HFFc6 (cell line): ENCODE measurements around the gene FGD2. TPM values are rescaled to one million over a fixed set of nuclear protein-coding genes. Genes with fewer than 3 reads are reported as not detected.

ENCODE experiments used
- DNase-seq: peaks from one replicate; pipeline ENCODE4 v3.0.0-alpha.2; 2018
- H3K27ac Mint-ChIP-seq: 2 replicates; pipeline ENCODE4 v1.8.0; 2020; ENCODE audit warnings: mild to moderate bottlenecking, mixed read lengths
- H3K27me3 Mint-ChIP-seq: 2 replicates; pipeline ENCODE4 v1.8.0; 2021; ENCODE audit warnings: mild to moderate bottlenecking, moderate library complexity, mixed read lengths; ENCODE audit not compliant: insufficient read depth
- H3K36me3 Mint-ChIP-seq: 2 replicates; pipeline ENCODE4 v1.8.0; 2021; ENCODE audit warnings: low read depth, mixed read lengths
- H3K4me1 Mint-ChIP-seq: 2 replicates; pipeline ENCODE4 v1.8.0; 2020; ENCODE audit warnings: low read depth, mixed read lengths
- H3K4me3 Mint-ChIP-seq: 2 replicates; pipeline ENCODE4 v1.8.0; 2020; ENCODE audit warnings: mild to moderate bottlenecking, moderate library complexity, mixed read lengths
- H3K9me3 Mint-ChIP-seq: 2 replicates; pipeline ENCODE4 v1.8.0; 2020; ENCODE audit warnings: mild to moderate bottlenecking, mixed read lengths
- total RNA-seq, 6 experiments: library from RNA; stranded (reverse); fragmentation: NEBNext Ultra II Directional; extraction: Animal tissue kit (Norgen Biotek cat#: 25700); gene quantifications; 2 replicates in 1 of 6; 3 replicates in 5 of 6; pipeline ENCODE4 v1.2.3, GENCODE V29; 2021
- TF ChIP-seq, protein P1 (sequence below): fragments of 200-600 bp; sonication (generic); IDR thresholded peaks from 2 replicates; pipeline ENCODE4 v1.5.0; 2021; ENCODE audit warnings: antibody characterized with exemption, mild to moderate bottlenecking

Gene FGD2
- total RNA-seq, 6 experiments from 2014 or later = not detected

DNA sequence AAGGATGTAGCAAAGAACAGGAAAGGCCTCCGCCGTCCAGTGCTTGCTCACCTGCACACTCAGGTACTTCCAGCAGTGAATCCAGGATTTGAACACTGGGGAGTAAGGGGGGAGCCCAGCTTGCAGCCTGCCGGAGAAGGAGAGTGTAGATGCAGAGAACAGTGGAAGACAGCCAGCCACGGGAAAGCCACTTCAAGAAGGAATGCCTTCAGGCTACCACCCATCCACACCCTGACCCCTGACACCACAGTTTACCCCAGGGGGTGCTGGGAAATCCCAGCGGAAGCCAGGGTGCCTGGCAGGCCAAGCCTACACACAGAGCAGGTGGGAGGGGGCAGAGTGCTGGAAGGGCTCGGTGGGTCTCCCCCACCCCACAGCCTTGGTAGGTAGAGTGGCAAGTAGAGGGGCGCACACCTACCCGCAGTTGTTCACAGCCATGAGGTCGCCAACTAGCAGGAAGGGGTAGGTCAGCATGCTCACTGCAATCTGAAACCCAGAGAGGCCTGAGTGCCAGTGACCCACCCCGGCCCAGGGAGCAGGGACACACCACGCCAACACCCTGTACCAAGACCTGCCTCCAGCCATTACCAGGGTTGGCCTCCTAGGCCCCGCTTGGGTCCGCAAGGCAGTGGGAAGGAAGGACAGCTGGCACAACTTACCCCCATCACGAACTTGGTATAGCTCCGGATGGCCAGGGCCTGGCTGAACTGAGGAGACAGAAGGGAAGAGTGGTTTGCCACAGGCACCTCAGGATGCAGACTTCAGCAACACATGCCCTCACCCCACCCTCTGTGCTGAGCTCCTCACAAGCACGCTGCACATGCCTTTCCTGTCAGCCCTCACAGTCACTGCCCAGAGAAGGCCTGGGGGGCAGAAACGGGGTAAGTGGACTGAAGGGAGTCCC is 35.2 kb upstream of the FGD2 start:
- TF ChIP-seq, protein P1, sequence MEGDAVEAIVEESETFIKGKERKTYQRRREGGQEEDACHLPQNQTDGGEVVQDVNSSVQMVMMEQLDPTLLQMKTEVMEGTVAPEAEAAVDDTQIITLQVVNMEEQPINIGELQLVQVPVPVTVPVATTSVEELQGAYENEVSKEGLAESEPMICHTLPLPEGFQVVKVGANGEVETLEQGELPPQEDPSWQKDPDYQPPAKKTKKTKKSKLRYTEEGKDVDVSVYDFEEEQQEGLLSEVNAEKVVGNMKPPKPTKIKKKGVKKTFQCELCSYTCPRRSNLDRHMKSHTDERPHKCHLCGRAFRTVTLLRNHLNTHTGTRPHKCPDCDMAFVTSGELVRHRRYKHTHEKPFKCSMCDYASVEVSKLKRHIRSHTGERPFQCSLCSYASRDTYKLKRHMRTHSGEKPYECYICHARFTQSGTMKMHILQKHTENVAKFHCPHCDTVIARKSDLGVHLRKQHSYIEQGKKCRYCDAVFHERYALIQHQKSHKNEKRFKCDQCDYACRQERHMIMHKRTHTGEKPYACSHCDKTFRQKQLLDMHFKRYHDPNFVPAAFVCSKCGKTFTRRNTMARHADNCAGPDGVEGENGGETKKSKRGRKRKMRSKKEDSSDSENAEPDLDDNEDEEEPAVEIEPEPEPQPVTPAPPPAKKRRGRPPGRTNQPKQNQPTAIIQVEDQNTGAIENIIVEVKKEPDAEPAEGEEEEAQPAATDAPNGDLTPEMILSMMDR = no peak
- H3K4me1 Mint-ChIP-seq = no peaks in the 10 kb centered on the region
- H3K4me3 Mint-ChIP-seq = no peak overlapping the region
- H3K36me3 Mint-ChIP-seq = peaks cover 32% of the 10 kb centered on the region
- no peaks in the 10 kb centered on the region for H3K9me3 Mint-ChIP-seq
- no peaks in the 10 kb centered on the region; the same call in 1 of the 2 replicates for H3K27me3 Mint-ChIP-seq
- DNase-seq = no peak
- H3K27ac Mint-ChIP-seq = peak overlapping the region; percentile 36; the same call in 1 of the 2 replicates

DNA sequence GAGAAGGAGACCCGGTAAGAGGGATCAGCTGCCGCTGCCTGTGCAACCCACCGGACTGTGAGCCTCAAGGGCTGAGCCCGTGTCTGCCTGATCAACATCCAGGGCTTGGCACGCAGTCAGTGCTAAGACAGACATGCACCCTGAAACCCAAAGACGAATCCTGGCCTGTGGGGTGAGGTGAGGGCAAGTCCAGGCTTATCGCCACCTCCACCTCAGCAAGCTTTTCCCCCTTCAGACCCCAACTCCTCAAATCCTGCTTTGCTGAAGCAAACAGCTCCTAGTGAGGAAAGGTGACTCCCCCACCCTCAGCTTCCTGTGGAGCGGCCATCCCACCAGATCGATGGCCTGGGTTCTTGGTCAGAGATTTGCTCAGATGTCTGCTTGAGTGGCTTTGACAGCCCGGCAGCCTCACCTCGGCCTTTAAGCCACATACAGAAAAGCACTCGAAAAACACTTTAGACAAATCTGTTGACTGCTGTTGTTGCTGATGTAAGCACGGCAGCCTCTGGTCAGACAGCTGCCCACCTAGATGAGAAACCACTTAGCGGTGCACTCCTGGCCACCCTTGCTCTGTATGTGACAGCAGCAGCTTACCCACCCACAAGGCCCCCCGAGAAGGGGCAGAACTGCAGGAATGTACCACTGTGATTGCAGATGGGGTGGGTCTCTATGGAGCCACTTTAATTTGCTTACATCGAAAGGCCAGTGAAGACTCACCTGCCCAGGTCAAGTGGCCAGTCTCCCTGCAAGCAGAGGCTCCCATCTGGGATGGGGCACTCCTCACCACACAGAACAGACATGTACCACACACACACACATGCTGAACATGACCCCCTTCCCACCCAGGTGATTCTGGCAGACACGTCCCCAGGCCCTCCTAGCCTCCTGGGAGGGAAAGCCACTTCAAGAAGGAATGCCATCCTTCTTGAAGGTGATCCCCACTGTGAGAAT is 34.3 kb upstream of the FGD2 start:
- Mint-ChIP-seq H3K36me3 (peaks cover 36% of the 10 kb centered on the region), H3K27me3 (no peaks in the 10 kb centered on the region; the same call in 1 of the 2 replicates), H3K9me3 (no peaks in the 10 kb centered on the region), H3K4me1 (no peaks in the 10 kb centered on the region), H3K4me3 (no peak overlapping the region), H3K27ac (no peak overlapping the region; the same call in 1 of the 2 replicates)
- TF ChIP-seq, protein P1 = no peak
- DNase-seq = no peak

DNA sequence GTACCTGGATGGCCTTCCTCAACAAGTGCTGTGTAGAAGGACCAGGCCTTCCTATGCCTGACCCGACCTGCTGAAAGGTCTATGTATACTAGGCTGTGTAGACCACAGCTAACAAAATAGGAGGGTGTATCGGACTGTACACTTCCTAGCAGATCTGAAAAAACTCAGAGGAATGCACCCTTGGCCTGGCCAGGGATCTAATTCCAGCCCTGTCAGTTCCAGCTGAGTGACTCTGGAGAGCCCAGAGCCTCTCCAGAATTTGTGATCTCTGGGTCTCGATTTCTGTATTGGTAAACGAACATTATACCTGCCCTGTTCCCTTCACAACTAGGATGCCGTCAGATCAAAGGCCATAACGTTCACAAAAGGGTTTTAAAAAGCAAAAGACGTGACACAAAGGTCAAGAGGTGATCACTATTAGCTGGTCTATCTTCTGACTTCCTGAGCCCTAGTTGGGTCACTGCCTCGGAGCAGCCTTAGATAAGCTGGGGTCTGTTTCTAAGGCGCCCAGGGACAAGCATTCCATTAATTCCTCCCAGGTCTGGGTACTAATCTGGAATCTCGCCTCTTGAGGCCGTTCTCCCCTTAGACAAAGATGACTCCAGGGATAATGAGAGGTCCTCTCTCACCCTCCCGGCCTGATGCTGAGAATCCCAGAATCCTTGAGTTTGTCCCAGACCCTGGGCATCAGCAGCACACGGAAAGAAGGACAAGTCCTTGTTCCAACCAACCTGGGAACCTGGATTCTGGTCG is 33.4 kb upstream of the FGD2 start:
- H3K36me3 Mint-ChIP-seq = peaks cover 44% of the 10 kb centered on the region
- H3K4me3 Mint-ChIP-seq = no peak overlapping the region
- no peaks in the 10 kb centered on the region; the same call in 1 of the 2 replicates for H3K27me3 Mint-ChIP-seq
- H3K9me3 Mint-ChIP-seq = no peaks in the 10 kb centered on the region
- TF ChIP-seq, protein P1 = no peak
- H3K4me1 Mint-ChIP-seq = no peaks in the 10 kb centered on the region
- no peak for DNase-seq
- no peak overlapping the region for H3K27ac Mint-ChIP-seq

DNA sequence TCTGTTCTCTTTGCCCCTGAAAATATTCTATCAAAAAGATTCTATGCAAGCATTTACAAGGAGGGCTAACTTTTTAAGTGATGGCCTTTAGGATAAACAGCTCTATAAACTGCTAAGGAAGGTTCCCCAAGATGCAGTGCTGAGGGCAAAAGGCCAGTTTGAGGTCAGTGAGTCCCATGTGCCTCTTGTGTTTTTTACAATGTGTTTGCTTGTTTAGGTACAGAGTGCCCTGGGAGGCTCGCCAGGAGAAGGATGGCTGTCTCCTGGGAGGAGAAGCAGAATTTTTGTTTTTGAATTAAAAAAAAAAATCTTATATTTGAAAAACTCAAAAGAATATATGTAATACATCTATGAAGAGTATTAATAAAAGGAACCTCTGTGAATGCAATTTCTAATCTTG is 32.3 kb upstream of the FGD2 start:
- no peak for DNase-seq
- H3K9me3 Mint-ChIP-seq = no peaks in the 10 kb centered on the region
- H3K36me3 Mint-ChIP-seq = peaks cover 46% of the 10 kb centered on the region
- H3K4me3 Mint-ChIP-seq = no peak overlapping the region
- H3K27ac Mint-ChIP-seq = no peak overlapping the region
- no peaks in the 10 kb centered on the region for H3K4me1 Mint-ChIP-seq
- TF ChIP-seq, protein P1 = no peak
- H3K27me3 Mint-ChIP-seq = no peaks in the 10 kb centered on the region; the same call in 1 of the 2 replicates

DNA sequence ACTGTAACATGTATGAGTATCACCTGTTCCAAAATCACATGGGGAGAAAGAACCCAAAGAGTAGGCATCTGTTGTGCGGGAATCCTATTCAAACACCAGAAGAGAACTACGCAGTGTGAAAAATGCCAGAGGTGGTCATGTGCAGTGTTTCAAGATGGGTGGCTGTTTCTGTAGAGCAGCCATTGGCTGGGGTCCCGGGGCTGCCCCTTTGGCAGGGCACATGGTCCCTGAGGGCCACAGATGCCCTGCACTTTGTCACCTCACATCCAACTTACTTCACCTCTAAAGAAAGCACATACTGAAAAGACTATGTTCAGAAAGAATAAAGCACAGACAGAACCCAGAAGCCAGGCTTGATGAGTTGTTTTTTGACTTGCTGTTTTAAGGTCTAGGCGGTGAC is 31.8 kb upstream of the FGD2 start:
- no peak for DNase-seq
- no peaks in the 10 kb centered on the region for H3K9me3 Mint-ChIP-seq
- no peaks in the 10 kb centered on the region for H3K4me1 Mint-ChIP-seq
- TF ChIP-seq, protein P1 = no peak
- H3K36me3 Mint-ChIP-seq = peaks cover 42% of the 10 kb centered on the region
- H3K27me3 Mint-ChIP-seq = no peaks in the 10 kb centered on the region; the same call in 1 of the 2 replicates
- no peak overlapping the region for H3K4me3 Mint-ChIP-seq
- H3K27ac Mint-ChIP-seq = no peak overlapping the region
